Activated naive CD8-positive, alpha-beta T cell treated with anti-CD3 and anti-CD28 coated beads for 36 hours (primary cell): ENCODE measurements around the gene PSMD4. TPM values are rescaled to one million over a fixed set of nuclear protein-coding genes. Genes with fewer than 3 reads are reported as not detected.

Experiments used
- DNase-seq: peaks from one replicate; pipeline ENCODE4 v3.0.0; 2021
- H3K27ac Mint-ChIP-seq: one replicate; pipeline ENCODE4 v1.8.0; 2022; ENCODE audit warnings: mild to moderate bottlenecking, moderate library complexity, mixed read lengths
- H3K27me3 Mint-ChIP-seq: one replicate; pipeline ENCODE4 v1.8.0; 2022; ENCODE audit warnings: mild to moderate bottlenecking, mixed read lengths
- H3K36me3 Mint-ChIP-seq: one replicate; pipeline ENCODE4 v1.8.0; 2021; ENCODE audit warnings: mild to moderate bottlenecking, mixed read lengths
- H3K4me1 Mint-ChIP-seq: one replicate; pipeline ENCODE4 v1.8.0; 2021; ENCODE audit warnings: mixed read lengths
- H3K4me3 Mint-ChIP-seq: one replicate; pipeline ENCODE4 v1.8.0; 2022; ENCODE audit warnings: mild to moderate bottlenecking, moderate library complexity, mixed read lengths
- H3K9me3 Mint-ChIP-seq: one replicate; pipeline ENCODE4 v1.8.0; 2022; ENCODE audit warnings: mixed read lengths
- total RNA-seq, 2 experiments: library from RNA; stranded (reverse); gene quantifications; one replicate each; pipeline ENCODE4 v1.2.3, GENCODE V29; 2021

Gene PSMD4
- total RNA-seq, 2 experiments from 2014 or later = 217 to 249 TPM

- no peaks in the 10 kb centered on the region for H3K9me3 Mint-ChIP-seq
- H3K36me3 Mint-ChIP-seq = peaks cover 31% of the 10 kb centered on the region
- H3K4me1 Mint-ChIP-seq = peaks cover 28% of the 10 kb centered on the region
- no peak for DNase-seq
- H3K4me3 Mint-ChIP-seq = no peak overlapping the region
- no peak overlapping the region for H3K27ac Mint-ChIP-seq
- H3K27me3 Mint-ChIP-seq = no peaks in the 10 kb centered on the region
Measured at GRCh38 chr1:151286619-151287340, 32.2 kb downstream of the PSMD4 start.

- H3K9me3 Mint-ChIP-seq = no peaks in the 10 kb centered on the region
- H3K4me3 Mint-ChIP-seq = no peak overlapping the region
- peaks cover 31% of the 10 kb centered on the region for H3K36me3 Mint-ChIP-seq
- H3K4me1 Mint-ChIP-seq = peaks cover 28% of the 10 kb centered on the region
- no peak overlapping the region for H3K27ac Mint-ChIP-seq
- no peaks in the 10 kb centered on the region for H3K27me3 Mint-ChIP-seq
- DNase-seq = no peak
Measured at GRCh38 chr1:151287341-151287699, 32.8 kb downstream of the PSMD4 start.

- peaks cover 28% of the 10 kb centered on the region for H3K4me1 Mint-ChIP-seq
- H3K36me3 Mint-ChIP-seq = peaks cover 35% of the 10 kb centered on the region
- no peak for DNase-seq
- H3K4me3 Mint-ChIP-seq = no peak overlapping the region
- H3K27ac Mint-ChIP-seq = no peak overlapping the region
- H3K9me3 Mint-ChIP-seq = no peaks in the 10 kb centered on the region
- no peaks in the 10 kb centered on the region for H3K27me3 Mint-ChIP-seq
Measured at GRCh38 chr1:151287767-151288500, 33.4 kb downstream of the PSMD4 start.

- H3K4me3 Mint-ChIP-seq = no peak overlapping the region
- peak overlapping the region; percentile 47 for H3K27ac Mint-ChIP-seq
Measured at GRCh38 chr1:151288502-151288901, 34.0 kb downstream of the PSMD4 start.

GRCh38 chr1:151289080-151289935 lies 34.8 kb downstream of the PSMD4 start:
- Mint-ChIP-seq H3K9me3 (no peaks in the 10 kb centered on the region), H3K36me3 (peaks cover 26% of the 10 kb centered on the region), H3K4me3 (no peak overlapping the region), H3K4me1 (peaks cover 18% of the 10 kb centered on the region), H3K27ac (peak overlapping the region; percentile 25), H3K27me3 (no peaks in the 10 kb centered on the region)
- DNase-seq = no peak

More at GRCh38 chr1:151288502-151288901, 34.0 kb downstream of the PSMD4 start:
- Mint-ChIP-seq H3K9me3 (no peaks in the 10 kb centered on the region), H3K27me3 (no peaks in the 10 kb centered on the region), H3K36me3 (peaks cover 33% of the 10 kb centered on the region), H3K4me1 (peaks cover 26% of the 10 kb centered on the region)
- DNase-seq = no peak

GRCh38 chr1:151289991-151290708 lies 35.6 kb downstream of the PSMD4 start:
- H3K36me3 Mint-ChIP-seq = peaks cover 24% of the 10 kb centered on the region
- no peaks in the 10 kb centered on the region for H3K9me3 Mint-ChIP-seq
- peak overlapping the region; percentile 66 for H3K27ac Mint-ChIP-seq
- no peak overlapping the region for H3K4me3 Mint-ChIP-seq
- H3K4me1 Mint-ChIP-seq = peaks cover 16% of the 10 kb centered on the region
- DNase-seq = no peak
- no peaks in the 10 kb centered on the region for H3K27me3 Mint-ChIP-seq

GRCh38 chr1:151290709-151291303 lies 36.3 kb downstream of the PSMD4 start:
- no peak overlapping the region for H3K4me3 Mint-ChIP-seq
- no peak overlapping the region for H3K27ac Mint-ChIP-seq
- no peaks in the 10 kb centered on the region for H3K27me3 Mint-ChIP-seq
- H3K36me3 Mint-ChIP-seq = peaks cover 24% of the 10 kb centered on the region
- peaks cover 13% of the 10 kb centered on the region for H3K4me1 Mint-ChIP-seq
- no peak for DNase-seq
- H3K9me3 Mint-ChIP-seq = no peaks in the 10 kb centered on the region

GRCh38 chr1:151292207-151293030 lies 37.9 kb downstream of the PSMD4 start:
- Mint-ChIP-seq H3K36me3 (peaks cover 19% of the 10 kb centered on the region), H3K27me3 (no peaks in the 10 kb centered on the region), H3K4me3 (no peak overlapping the region), H3K9me3 (no peaks in the 10 kb centered on the region), H3K27ac (peak overlapping the region; percentile 82), H3K4me1 (peaks cover 10% of the 10 kb centered on the region)
- no peak for DNase-seq

- peak overlapping the region; percentile 16 for H3K27ac Mint-ChIP-seq
- H3K36me3 Mint-ChIP-seq = peaks cover 19% of the 10 kb centered on the region
- no peaks in the 10 kb centered on the region for H3K9me3 Mint-ChIP-seq
- no peaks in the 10 kb centered on the region for H3K27me3 Mint-ChIP-seq
- no peak for DNase-seq
- H3K4me3 Mint-ChIP-seq = no peak overlapping the region
- peaks cover 10% of the 10 kb centered on the region for H3K4me1 Mint-ChIP-seq
Measured at GRCh38 chr1:151293093-151293492, 38.6 kb downstream of the PSMD4 start.

GRCh38 chr1:151294742-151295462 lies 40.4 kb downstream of the PSMD4 start:
- Mint-ChIP-seq H3K9me3 (no peaks in the 10 kb centered on the region), H3K27me3 (no peaks in the 10 kb centered on the region), H3K27ac (peak overlapping the region; percentile 17), H3K36me3 (peaks cover 9% of the 10 kb centered on the region), H3K4me3 (no peak overlapping the region), H3K4me1 (peaks cover 2% of the 10 kb centered on the region)
- no peak for DNase-seq

GRCh38 chr1:151309811-151310323 lies 55.3 kb downstream of the PSMD4 start:
- Mint-ChIP-seq H3K27ac (no peak overlapping the region), H3K9me3 (no peaks in the 10 kb centered on the region), H3K4me1 (peaks cover 40% of the 10 kb centered on the region), H3K27me3 (no peaks in the 10 kb centered on the region), H3K4me3 (no peak overlapping the region), H3K36me3 (peaks cover 16% of the 10 kb centered on the region)
- DNase-seq = no peak

GRCh38 chr1:151311011-151311410 lies 56.5 kb downstream of the PSMD4 start:
- Mint-ChIP-seq H3K27ac (peak overlapping the region; percentile 99), H3K27me3 (no peaks in the 10 kb centered on the region), H3K4me1 (peaks cover 45% of the 10 kb centered on the region), H3K9me3 (no peaks in the 10 kb centered on the region), H3K36me3 (peaks cover 22% of the 10 kb centered on the region), H3K4me3 (no peak overlapping the region)
- no peak for DNase-seq
